CD14-positive monocyte (primary cell): ENCODE measurements around the gene HIGD1A. TPM values are rescaled to one million over a fixed set of nuclear protein-coding genes. Genes with fewer than 3 reads are reported as not detected.
"Not testable (repeated sequence)": the region's sequence is repeated elsewhere in the genome, so short reads cannot be mapped to it uniquely, and the experiment has no call there.

Experiments
- DNase-seq, 3 donors: peaks; one replicate each; pipeline ENCODE4 v3.0.0-alpha.2; 2011 to 2022
- H2AFZ ChIP-seq: 2 replicates; pipeline ENCODE4 v1.6.0; 2012; ENCODE audit warnings: mild to moderate bottlenecking, low read depth, low read length, inconsistent platforms; ENCODE audit not compliant: insufficient read depth, poor library complexity, severe bottlenecking
- H3K27ac ChIP-seq, 2 donors: 1 replicate in 1 of 2; 2 replicates in 1 of 2; pipeline ENCODE4 v1.5.1; 2012 to 2013; ENCODE audit warnings: low read length in 2 of 2, control low read depth in 1 of 2, inconsistent platforms in 1 of 2, low read depth in 1 of 2, mild to moderate bottlenecking in 1 of 2
- H3K27me3 ChIP-seq, 2 donors: one replicate each; pipeline versions ENCODE4 v1.6.0 to v1.6.1; 2011 to 2013; ENCODE audit warnings: low read length in 2 of 2; ENCODE audit not compliant: control insufficient read depth in 2 of 2, insufficient read depth in 2 of 2
- H3K36me3 ChIP-seq, 2 donors: replicated peaks in 1 of 2; 1 replicate in 1 of 2; 2 replicates in 1 of 2; pipeline versions ENCODE4 v1.5.1 to v1.6.1; 2012 to 2013; ENCODE audit warnings: low read length in 2 of 2, control low read depth in 1 of 2, inconsistent platforms in 1 of 2, mild to moderate bottlenecking in 1 of 2; ENCODE audit not compliant: insufficient read depth in 2 of 2, control insufficient read depth in 1 of 2
- H3K4me1 ChIP-seq, 2 donors: 1 replicate in 1 of 2; 2 replicates in 1 of 2; pipeline versions ENCODE4 v1.5.1 to v1.6.1; 2012 to 2013; ENCODE audit warnings: low read length in 2 of 2, control low read depth in 1 of 2, inconsistent platforms in 1 of 2, mild to moderate bottlenecking in 1 of 2, moderate library complexity in 1 of 2; ENCODE audit not compliant: insufficient read depth in 2 of 2, control insufficient read depth in 1 of 2
- H3K4me2 ChIP-seq: replicated peaks from 2 replicates; pipeline ENCODE3; 2012; ENCODE audit warnings: low read length, moderate library complexity, mild to moderate bottlenecking; ENCODE audit not compliant: poor library complexity, severe bottlenecking; ENCODE audit errors: extremely low read depth
- H3K4me3 ChIP-seq, 3 experiments: fragments of 200-600 bp in 1 of 3; sonication (generic) in 1 of 3; replicated peaks in 1 of 3; 1 replicate in 2 of 3; 2 replicates in 1 of 3; pipeline ENCODE4 v1.5.1; 2011 to 2013; ENCODE audit warnings: low read length in 3 of 3, mild to moderate bottlenecking in 3 of 3, control low read depth in 2 of 3, low read depth in 2 of 3, inconsistent platforms in 1 of 3, moderate library complexity in 1 of 3
- H3K79me2 ChIP-seq: 2 replicates; pipeline ENCODE4 v1.6.0; 2012; ENCODE audit warnings: mild to moderate bottlenecking, control low read depth, inconsistent platforms, low read length, moderate library complexity; ENCODE audit not compliant: insufficient read depth
- H3K9ac ChIP-seq: 2 replicates; pipeline ENCODE4 v1.6.0; 2017; ENCODE audit warnings: low read length, mild to moderate bottlenecking; ENCODE audit not compliant: insufficient read depth, poor library complexity, severe bottlenecking
- H3K9me3 ChIP-seq, 2 donors: replicated peaks in 1 of 2; 1 replicate in 1 of 2; 2 replicates in 1 of 2; pipeline versions ENCODE4 v1.5.1 to v1.6.1; 2012 to 2013; ENCODE audit warnings: low read length in 2 of 2, control low read depth in 1 of 2; ENCODE audit not compliant: control insufficient read depth in 1 of 2, insufficient read depth in 1 of 2
- H4K20me1 ChIP-seq: 2 replicates; pipeline ENCODE4 v1.6.0; 2012; ENCODE audit warnings: mild to moderate bottlenecking, low read length, control low read depth, moderate library complexity; ENCODE audit not compliant: insufficient read depth
- H3K27ac Mint-ChIP-seq, 7 donors: one replicate each; pipeline ENCODE4 v1.8.0; 2020; ENCODE audit warnings: mild to moderate bottlenecking in 7 of 7, mixed read lengths in 7 of 7, moderate library complexity in 6 of 7, inconsistent platforms in 2 of 7
- H3K27me3 Mint-ChIP-seq, 3 donors: one replicate each; pipeline ENCODE4 v1.8.0; 2021 to 2022; ENCODE audit warnings: low read depth in 3 of 3, mild to moderate bottlenecking in 3 of 3, mixed read lengths in 3 of 3, moderate library complexity in 3 of 3, inconsistent platforms in 1 of 3
- H3K36me3 Mint-ChIP-seq, 2 donors: one replicate each; pipeline ENCODE4 v1.8.0; 2020; ENCODE audit warnings: mixed read lengths in 2 of 2, inconsistent platforms in 1 of 2, mild to moderate bottlenecking in 1 of 2
- H3K4me1 Mint-ChIP-seq: one replicate; pipeline ENCODE4 v1.8.0; 2020; ENCODE audit warnings: mild to moderate bottlenecking, mixed read lengths
- H3K4me3 Mint-ChIP-seq, 2 donors: one replicate each; pipeline ENCODE4 v1.8.0; 2020; ENCODE audit warnings: mild to moderate bottlenecking in 2 of 2, mixed read lengths in 2 of 2, moderate library complexity in 1 of 2
- H3K9me3 Mint-ChIP-seq, 7 donors: one replicate each; pipeline ENCODE4 v1.8.0; 2020 to 2022; ENCODE audit warnings: mixed read lengths in 7 of 7, mild to moderate bottlenecking in 6 of 7, moderate library complexity in 6 of 7, inconsistent platforms in 2 of 7
- CTCF ChIP-seq: fragments of 200-600 bp; IDR thresholded peaks from one replicate; pipeline ENCODE4 v1.8.0; 2022; ENCODE audit warnings: antibody characterized with exemption, mild to moderate bottlenecking
- WGBS: methylation state at CpG from one replicate; pipeline ENCODE4 v1.1.5; 2013; ENCODE audit warnings: missing lambda C conversion rate; ENCODE audit not compliant: insufficient coverage; 5-methylcytosine and 5-hydroxymethylcytosine counted together
- intact Hi-C, 2 donors: fragments of 100-400 bp; cut with micrococcal nuclease; formaldehyde crosslinking; loops; one replicate each; pipeline versions ENCODE4 v1.15.0 to v1.15.1; 2023
- polyA plus RNA-seq, 3 donors: library from polyadenylated mRNA; depleted of rRNA in 1 of 3; unstranded in 2 of 3; stranded (reverse) in 1 of 3; fragments of 300-500 nt in 2 of 3; fragments of >200 nt in 1 of 3; fragmentation: Illumina TruSeq in 2 of 3; gene quantifications; 1 replicate in 2 of 3; 2 replicates in 1 of 3; pipeline ENCODE4 v1.2.3, GENCODE V29; 2012 to 2021

The HIGD1A gene
- polyA plus RNA-seq, 3 donors = 34.8 to 115 (median 104) TPM

- Mint-ChIP-seq H3K4me1 (peaks cover 10% of the 10 kb centered on the region), H3K9me3 (no peaks in the 10 kb centered on the region), H3K4me3 (no peak overlapping the region), H3K27me3 (peaks cover 0 to 7% (median 0%) of the 10 kb centered on the region in 3 donors), H3K27ac (no peak overlapping the region), H3K36me3 (no peaks in the 10 kb centered on the region)
- Histone ChIP-seq H3K4me3 (no peak overlapping the region), H3K9me3 (no peaks in the 10 kb centered on the region), H3K79me2 (no peaks in the 10 kb centered on the region), H4K20me1 (no peaks in the 10 kb centered on the region), H2AFZ (no peak overlapping the region), H3K27ac (no peak overlapping the region), H3K9ac (no peak overlapping the region), H3K27me3 (no peaks in the 10 kb centered on the region), H3K4me2 (no peak overlapping the region), H3K36me3 (no peaks in the 10 kb centered on the region), H3K4me1 (peaks cover 7 to 10% of the 10 kb centered on the region in 2 donors)
- no peak for TF ChIP-seq CTCF
- DNase-seq = no peak
- intact Hi-C loops = no loop called here
- WGBS = 100% methylated on average over 1 of the region's 2 CpGs
Measured at GRCh38 chr3:42814914-42815507, 10.7 kb upstream of the HIGD1A start.

- H3K4me3 Mint-ChIP-seq = no peak overlapping the region
- no peak overlapping the region for H3K27ac Mint-ChIP-seq
- H3K4me2 ChIP-seq = no peak overlapping the region
- H3K9me3 ChIP-seq = no peaks in the 10 kb centered on the region
- H3K27me3 ChIP-seq = no peaks in the 10 kb centered on the region
- no peak for DNase-seq
- no peak overlapping the region for H2AFZ ChIP-seq
- no CpG with 5 or more reads among the region's 5 CpGs for WGBS
- H3K4me1 Mint-ChIP-seq = peaks cover 10% of the 10 kb centered on the region
- intact Hi-C loops = no loop called here
- H3K9ac ChIP-seq = no peak overlapping the region
- no peak for TF ChIP-seq CTCF
- peaks cover 7 to 10% of the 10 kb centered on the region in 2 donors for H3K4me1 ChIP-seq
- no peaks in the 10 kb centered on the region for H3K9me3 Mint-ChIP-seq
- H3K36me3 Mint-ChIP-seq = no peaks in the 10 kb centered on the region
- no peak overlapping the region for H3K4me3 ChIP-seq
- H3K79me2 ChIP-seq = no peaks in the 10 kb centered on the region
- no peak overlapping the region for H3K27ac ChIP-seq
- H4K20me1 ChIP-seq = no peaks in the 10 kb centered on the region
- peaks cover 0 to 4% (median 0%) of the 10 kb centered on the region in 3 donors for H3K27me3 Mint-ChIP-seq
- no peaks in the 10 kb centered on the region for H3K36me3 ChIP-seq
Measured at GRCh38 chr3:42814246-42814645, 10.0 kb upstream of the HIGD1A start.

DNA sequence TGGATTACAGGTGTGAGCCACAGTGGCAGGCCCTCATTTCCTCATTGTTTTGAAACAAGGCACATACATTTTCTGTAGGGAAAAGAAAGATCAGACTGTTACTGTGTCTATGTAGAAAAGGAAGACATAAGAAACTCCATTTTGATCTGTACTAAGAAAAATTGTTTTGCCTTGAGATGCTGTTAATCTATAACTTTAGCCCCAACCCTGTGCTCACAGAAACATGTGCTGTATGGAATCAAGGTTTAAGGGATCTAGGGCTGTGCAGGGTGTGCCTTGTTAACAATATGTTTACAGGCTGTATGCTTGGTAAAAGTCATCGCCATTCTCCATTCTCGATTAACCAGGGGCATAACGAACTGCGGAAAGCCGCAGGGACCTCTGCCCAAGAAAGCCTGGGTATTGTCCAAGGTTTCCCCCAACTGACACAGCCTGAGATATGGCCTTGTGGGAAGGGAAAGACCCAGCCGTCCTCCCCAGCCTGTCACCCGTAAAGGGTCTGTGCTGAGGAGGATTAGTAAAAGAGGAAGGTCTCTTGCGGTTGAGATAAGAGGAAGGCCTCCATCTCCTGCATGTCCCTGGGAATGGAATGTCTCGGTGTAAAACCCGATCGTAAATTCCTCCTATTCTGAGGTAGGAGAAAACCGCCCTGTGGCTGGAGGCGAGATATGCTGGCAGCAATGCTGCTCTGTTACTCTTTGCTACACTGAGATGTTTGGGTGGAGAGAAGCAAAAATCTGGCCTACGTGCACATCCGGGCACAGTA is 7.0 kb upstream of the HIGD1A start:
- peak overlapping the region; percentile 48 for H2AFZ ChIP-seq
- H3K4me3 ChIP-seq, intact Hi-C loops, H3K36me3 ChIP-seq, H3K36me3 Mint-ChIP-seq, H3K9me3 ChIP-seq, H3K79me2 ChIP-seq, H3K27me3 ChIP-seq, H3K27ac ChIP-seq, H3K9ac ChIP-seq, H3K9me3 Mint-ChIP-seq, H4K20me1 ChIP-seq, H3K4me1 ChIP-seq, H3K4me2 ChIP-seq: not testable (repeated sequence)
- WGBS = 0% methylated on average over 5 of the region's 15 CpGs
- Mint-ChIP-seq H3K4me3 (peak overlapping the region; percentile 16 to 81), H3K27me3 (peaks cover 3 to 18% (median 6%) of the 10 kb centered on the region in 3 donors), H3K27ac (peak overlapping the region in 1 of 7 donors; percentile 30), H3K4me1 (peaks cover 10% of the 10 kb centered on the region)
- peak in 2 of 3 donors; percentile 35 to 58 for DNase-seq
